ENCODE data around the gene ADAMTS19. TPM values are rescaled to one million over a fixed set of nuclear protein-coding genes. Genes with fewer than 3 reads are reported as not detected.
"Not testable (repeated sequence)": the region's sequence is repeated elsewhere in the genome, so short reads cannot be mapped to it uniquely, and the experiment has no call there.

ADAMTS19 gene
- total RNA-seq, 1 experiment from 2014 or later: 20.3 TPM

GRCh38 chr5:129426071-129426470, 34.0 kb upstream of the ADAMTS19 start:
- Mint-ChIP-seq H3K4me3 (no peak overlapping the region), H3K27me3 (ENCODE audit: low read depth) (no peaks in the 10 kb centered on the region), H3K36me3 (ENCODE audit: insufficient read depth in 1 of 3, low read depth in 3 of 3) (no peaks in the 10 kb centered on the region; a peak in 1 of 7 replicates), H3K4me1 (no peaks in the 10 kb centered on the region), H3K27ac (no peak overlapping the region), H3K9me3 (peaks cover 0 to 3% of the 10 kb centered on the region in 2 experiments; a peak in 2 of 5 replicates)
- H3K23ac ChIP-seq (ENCODE audit: insufficient read length, low read depth, low read length): no peak overlapping the region
- H3T11ph ChIP-seq (ENCODE audit: low read length): no peak overlapping the region
- H2BK15ac ChIP-seq (ENCODE audit: low read depth, low read length): no peak overlapping the region
- H3K4ac ChIP-seq (ENCODE audit: low read depth, low read length): no peak overlapping the region
- no peaks in the 10 kb centered on the region for H3K79me2 ChIP-seq (ENCODE audit: insufficient read depth, low read length)
- no peak overlapping the region for H4K5ac ChIP-seq (ENCODE audit: insufficient read length, low read depth, low read length)
- H2BK12ac ChIP-seq (ENCODE audit: insufficient read length, low read depth, low read length): no peak overlapping the region
- H3K4me2 ChIP-seq (ENCODE audit: insufficient read depth, insufficient read length, low read length): no peak overlapping the region
- no peaks in the 10 kb centered on the region for H3K79me1 ChIP-seq (ENCODE audit: insufficient read depth, low read depth, low read length, poor library complexity, severe bottlenecking)
- no peak overlapping the region for H2BK5ac ChIP-seq (ENCODE audit: insufficient read length, low read length)
- WGBS (ENCODE audit: extremely low coverage, insufficient read length, low lambda C conversion rate): no CpG with 5 or more reads among the region's 1 CpG
- no peak overlapping the region for H4K8ac ChIP-seq (replicated peaks; ENCODE audit: insufficient read length, low read depth, low read length)
- H3K23me2 ChIP-seq (ENCODE audit: insufficient read length, low read depth, low read length, poor library complexity, severe bottlenecking): no peaks in the 10 kb centered on the region
- no peak for TF ChIP-seq CTCF (conservative IDR thresholded peaks at IDR 0.05)
- H4K20me1 ChIP-seq (ENCODE audit: control insufficient read depth, insufficient read depth, insufficient read length): no peaks in the 10 kb centered on the region
- no peak overlapping the region for H2AFZ ChIP-seq (ENCODE audit: low read length)
- no peak overlapping the region for H2BK20ac ChIP-seq (ENCODE audit: low read depth, low read length, poor library complexity, severe bottlenecking)
- H3K27me3 ChIP-seq (ENCODE audit: insufficient read depth, low read length): no peaks in the 10 kb centered on the region
- H3K18ac ChIP-seq (ENCODE audit: insufficient read length, low read depth, low read length): no peak overlapping the region
- DNase-seq: no peak
- no peak overlapping the region for H2AK5ac ChIP-seq (ENCODE audit: insufficient read length, low read length)
- H3K14ac ChIP-seq (ENCODE audit: insufficient read depth, low read length): no peak overlapping the region
- H2BK120ac ChIP-seq (ENCODE audit: low read depth, low read length, poor library complexity, severe bottlenecking): no peak overlapping the region
- no peaks in the 10 kb centered on the region for H3K9me3 ChIP-seq (ENCODE audit: control insufficient read depth, low read depth, low read length)
- no peak overlapping the region for H3K56ac ChIP-seq (ENCODE audit: insufficient read length, low read depth, low read length)
- no peak overlapping the region for H3K27ac ChIP-seq (ENCODE audit: insufficient read length, low read depth, low read length)
- H3K4me1 ChIP-seq (ENCODE audit: insufficient read depth, low read length): no peaks in the 10 kb centered on the region
- no peak overlapping the region for H4K91ac ChIP-seq (ENCODE audit: insufficient read length, low read depth, low read length)
- H3K9ac ChIP-seq (ENCODE audit: extremely low read depth, insufficient read length, low read length): no peak overlapping the region

GRCh38 chr5:129428636-129429035, 31.5 kb upstream of the ADAMTS19 start:
- no CpG with 5 or more reads among the region's 5 CpGs for WGBS (ENCODE audit: extremely low coverage, insufficient read length, low lambda C conversion rate)
- not testable (repeated sequence) for H3K27me3 Mint-ChIP-seq (ENCODE audit: low read depth); H2BK15ac ChIP-seq (ENCODE audit: low read depth, low read length); H3T11ph ChIP-seq (ENCODE audit: low read length); H3K23ac ChIP-seq (ENCODE audit: insufficient read length, low read depth, low read length); H3K9ac ChIP-seq (ENCODE audit: extremely low read depth, insufficient read length, low read length); H3K79me2 ChIP-seq (ENCODE audit: insufficient read depth, low read length); H3K14ac ChIP-seq (ENCODE audit: insufficient read depth, low read length); H3K18ac ChIP-seq (ENCODE audit: insufficient read length, low read depth, low read length); H3K9me3 ChIP-seq (ENCODE audit: control insufficient read depth, low read depth, low read length); H4K91ac ChIP-seq (ENCODE audit: insufficient read length, low read depth, low read length); H3K27ac ChIP-seq (ENCODE audit: insufficient read length, low read depth, low read length); H2BK12ac ChIP-seq (ENCODE audit: insufficient read length, low read depth, low read length); H3K9me3 Mint-ChIP-seq; H4K20me1 ChIP-seq (ENCODE audit: control insufficient read depth, insufficient read depth, insufficient read length); H3K4ac ChIP-seq (ENCODE audit: low read depth, low read length); H4K5ac ChIP-seq (ENCODE audit: insufficient read length, low read depth, low read length); H3K56ac ChIP-seq (ENCODE audit: insufficient read length, low read depth, low read length); H3K4me1 ChIP-seq (ENCODE audit: insufficient read depth, low read length); H2BK120ac ChIP-seq (ENCODE audit: low read depth, low read length, poor library complexity, severe bottlenecking); H3K36me3 Mint-ChIP-seq (ENCODE audit: insufficient read depth in 1 of 3, low read depth in 3 of 3); H2BK20ac ChIP-seq (ENCODE audit: low read depth, low read length, poor library complexity, severe bottlenecking); H2AFZ ChIP-seq (ENCODE audit: low read length); H3K4me1 Mint-ChIP-seq; H3K4me2 ChIP-seq (ENCODE audit: insufficient read depth, insufficient read length, low read length); H3K27me3 ChIP-seq (ENCODE audit: insufficient read depth, low read length); H2AK5ac ChIP-seq (ENCODE audit: insufficient read length, low read length); DNase-seq; H3K79me1 ChIP-seq (ENCODE audit: insufficient read depth, low read depth, low read length, poor library complexity, severe bottlenecking); H3K4me3 Mint-ChIP-seq; H2BK5ac ChIP-seq (ENCODE audit: insufficient read length, low read length); H3K23me2 ChIP-seq (ENCODE audit: insufficient read length, low read depth, low read length, poor library complexity, severe bottlenecking); H3K27ac Mint-ChIP-seq; H4K8ac ChIP-seq (replicated peaks; ENCODE audit: insufficient read length, low read depth, low read length)
